ENCODE measurements around the gene RPP40. TPM values are rescaled to one million over a fixed set of nuclear protein-coding genes. Genes with fewer than 3 reads are reported as not detected.
A peak's percentile ranks its signal among the peaks of the same experiment; 100 is the strongest.
"Not testable (repeated sequence)": the region's sequence is repeated elsewhere in the genome, so short reads cannot be mapped to it uniquely, and the experiment has no call there.

The RPP40 gene
- polyA plus RNA-seq, 1 donor (not counting 4 experiments of a cell fraction or from before 2014, with no cell fraction given), result 12.4 TPM

DNA sequence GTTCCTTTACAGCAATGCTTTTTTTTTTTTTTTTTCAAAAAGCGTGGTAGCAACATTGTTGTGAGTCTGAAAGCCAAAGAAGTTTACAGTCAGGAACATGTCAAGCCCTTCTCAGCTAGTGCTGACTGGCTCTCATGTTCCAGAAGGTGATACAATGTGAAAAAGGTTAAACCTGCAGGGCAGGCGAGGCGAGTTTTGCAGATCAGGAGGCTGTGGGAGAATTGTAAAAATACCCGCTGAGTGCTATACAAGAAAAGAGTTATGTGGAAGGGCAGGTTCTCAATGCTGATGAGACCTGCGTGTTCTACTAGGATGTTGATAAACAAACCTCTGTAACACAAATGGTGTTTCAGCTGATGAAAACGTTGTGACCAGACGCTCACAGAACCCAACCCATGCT, 30.9 kb upstream of the RPP40 start:
- Histone ChIP-seq H3K27me3 (ENCODE audit: control insufficient read depth, extremely low read depth, insufficient read depth, low read length) (no peaks in the 10 kb centered on the region), H3K9ac (ENCODE audit: control insufficient read depth, extremely low read depth, insufficient read depth, low read length) (no peak overlapping the region), H4K20me1 (ENCODE audit: control insufficient read depth, extremely low read depth, insufficient read depth, low read length) (no peaks in the 10 kb centered on the region), H3K9me3 (ENCODE audit: control insufficient read depth, low read depth, low read length) (no peaks in the 10 kb centered on the region), H2AFZ (ENCODE audit: control insufficient read depth, low read length) (peak overlapping the region; percentile 22), H3K27ac (ENCODE audit: control insufficient read depth, insufficient read depth, low read length) (no peak overlapping the region), H3K9me1 (ENCODE audit: control insufficient read depth, extremely low read depth, insufficient read depth, low read length) (no peaks in the 10 kb centered on the region), H3K4me2 (ENCODE audit: control insufficient read depth, extremely low read depth, insufficient read depth, low read depth, low read length) (peak overlapping the region; percentile 27), H3K79me2 (ENCODE audit: control insufficient read depth, insufficient read depth, low read length) (no peaks in the 10 kb centered on the region), H3K4me1 (ENCODE audit: control insufficient read depth, extremely low read depth, insufficient read depth, low read length) (peaks cover 32% of the 10 kb centered on the region), H3K36me3 (ENCODE audit: control insufficient read depth in 2 of 2, extremely low read depth in 1 of 2, insufficient read depth in 2 of 2, low read length in 2 of 2) (no peaks in the 10 kb centered on the region), H3K4me3 (ENCODE audit: control insufficient read depth in 2 of 3, extremely low read depth in 1 of 3, insufficient read depth in 2 of 3, low read depth in 1 of 3, low read length in 3 of 3) (no peak overlapping the region)
- dilution Hi-C loops (cut with MboI; ENCODE audit: extremely low pct_ligation_motif_present, low sequenced_read_pairs), result no loop called here
- DNase-seq (ENCODE audit: low read depth, low spot score) (no peak), FAIRE-seq (no peak)
- TF ChIP-seq EZH2 (IDR thresholded peaks at IDR 0.05; ENCODE audit: low read length), result no peak
- TF ChIP-seq, protein P1, sequence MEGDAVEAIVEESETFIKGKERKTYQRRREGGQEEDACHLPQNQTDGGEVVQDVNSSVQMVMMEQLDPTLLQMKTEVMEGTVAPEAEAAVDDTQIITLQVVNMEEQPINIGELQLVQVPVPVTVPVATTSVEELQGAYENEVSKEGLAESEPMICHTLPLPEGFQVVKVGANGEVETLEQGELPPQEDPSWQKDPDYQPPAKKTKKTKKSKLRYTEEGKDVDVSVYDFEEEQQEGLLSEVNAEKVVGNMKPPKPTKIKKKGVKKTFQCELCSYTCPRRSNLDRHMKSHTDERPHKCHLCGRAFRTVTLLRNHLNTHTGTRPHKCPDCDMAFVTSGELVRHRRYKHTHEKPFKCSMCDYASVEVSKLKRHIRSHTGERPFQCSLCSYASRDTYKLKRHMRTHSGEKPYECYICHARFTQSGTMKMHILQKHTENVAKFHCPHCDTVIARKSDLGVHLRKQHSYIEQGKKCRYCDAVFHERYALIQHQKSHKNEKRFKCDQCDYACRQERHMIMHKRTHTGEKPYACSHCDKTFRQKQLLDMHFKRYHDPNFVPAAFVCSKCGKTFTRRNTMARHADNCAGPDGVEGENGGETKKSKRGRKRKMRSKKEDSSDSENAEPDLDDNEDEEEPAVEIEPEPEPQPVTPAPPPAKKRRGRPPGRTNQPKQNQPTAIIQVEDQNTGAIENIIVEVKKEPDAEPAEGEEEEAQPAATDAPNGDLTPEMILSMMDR (optimal IDR thresholded peaks at IDR 0.05 in 1 of 3, IDR thresholded peaks at IDR 0.05 in 1 of 3, conservative IDR thresholded peaks at IDR 0.05 in 1 of 3; ENCODE audit: extremely low read depth in 1 of 3, insufficient read depth in 2 of 3, low read length in 3 of 3), result no peak

DNA sequence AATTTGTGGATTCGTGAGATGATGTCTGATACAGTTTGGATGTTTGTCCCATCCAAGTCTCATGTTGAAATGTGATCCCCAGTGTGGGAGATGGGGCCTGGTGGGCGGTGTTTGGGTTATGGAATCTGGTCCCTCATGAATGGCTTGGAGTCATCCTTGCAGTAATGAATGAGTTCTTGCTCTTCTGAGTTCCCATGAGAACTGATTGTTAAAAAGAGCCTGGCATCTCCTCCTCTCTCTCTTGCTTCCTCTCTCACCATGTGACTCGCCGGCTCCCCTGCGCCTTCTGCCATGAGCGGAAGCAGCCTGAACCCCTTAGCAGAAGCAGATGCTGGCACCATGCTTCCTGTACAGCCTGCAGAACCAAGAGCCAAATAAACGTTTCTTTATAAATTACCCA, 30.5 kb upstream of the RPP40 start:
- Histone ChIP-seq H3K27me3 (ENCODE audit: control insufficient read depth, extremely low read depth, insufficient read depth, low read length) (no peaks in the 10 kb centered on the region), H3K9me3 (ENCODE audit: control insufficient read depth, low read depth, low read length) (no peaks in the 10 kb centered on the region), H3K9me1 (ENCODE audit: control insufficient read depth, extremely low read depth, insufficient read depth, low read length) (no peaks in the 10 kb centered on the region), H3K79me2 (ENCODE audit: control insufficient read depth, insufficient read depth, low read length) (no peaks in the 10 kb centered on the region), H3K9ac (ENCODE audit: control insufficient read depth, extremely low read depth, insufficient read depth, low read length) (no peak overlapping the region), H3K4me1 (ENCODE audit: control insufficient read depth, extremely low read depth, insufficient read depth, low read length) (peaks cover 32% of the 10 kb centered on the region), H3K36me3 (ENCODE audit: control insufficient read depth in 2 of 2, extremely low read depth in 1 of 2, insufficient read depth in 2 of 2, low read length in 2 of 2) (no peaks in the 10 kb centered on the region), H2AFZ (ENCODE audit: control insufficient read depth, low read length) (no peak overlapping the region), H3K27ac (ENCODE audit: control insufficient read depth, insufficient read depth, low read length) (no peak overlapping the region), H3K4me2 (ENCODE audit: control insufficient read depth, extremely low read depth, insufficient read depth, low read depth, low read length) (peak overlapping the region; percentile 27), H3K4me3 (ENCODE audit: control insufficient read depth in 2 of 3, extremely low read depth in 1 of 3, insufficient read depth in 2 of 3, low read depth in 1 of 3, low read length in 3 of 3) (no peak overlapping the region), H4K20me1 (ENCODE audit: control insufficient read depth, extremely low read depth, insufficient read depth, low read length) (no peaks in the 10 kb centered on the region)
- dilution Hi-C loops (cut with MboI; ENCODE audit: extremely low pct_ligation_motif_present, low sequenced_read_pairs), result no loop called here
- TF ChIP-seq EZH2 (IDR thresholded peaks at IDR 0.05; ENCODE audit: low read length), result no peak
- TF ChIP-seq, protein P1 (optimal IDR thresholded peaks at IDR 0.05 in 1 of 3, IDR thresholded peaks at IDR 0.05 in 1 of 3, conservative IDR thresholded peaks at IDR 0.05 in 1 of 3; ENCODE audit: extremely low read depth in 1 of 3, insufficient read depth in 2 of 3, low read length in 3 of 3), result no peak
- FAIRE-seq (no peak), DNase-seq (ENCODE audit: low read depth, low spot score) (no peak)

DNA sequence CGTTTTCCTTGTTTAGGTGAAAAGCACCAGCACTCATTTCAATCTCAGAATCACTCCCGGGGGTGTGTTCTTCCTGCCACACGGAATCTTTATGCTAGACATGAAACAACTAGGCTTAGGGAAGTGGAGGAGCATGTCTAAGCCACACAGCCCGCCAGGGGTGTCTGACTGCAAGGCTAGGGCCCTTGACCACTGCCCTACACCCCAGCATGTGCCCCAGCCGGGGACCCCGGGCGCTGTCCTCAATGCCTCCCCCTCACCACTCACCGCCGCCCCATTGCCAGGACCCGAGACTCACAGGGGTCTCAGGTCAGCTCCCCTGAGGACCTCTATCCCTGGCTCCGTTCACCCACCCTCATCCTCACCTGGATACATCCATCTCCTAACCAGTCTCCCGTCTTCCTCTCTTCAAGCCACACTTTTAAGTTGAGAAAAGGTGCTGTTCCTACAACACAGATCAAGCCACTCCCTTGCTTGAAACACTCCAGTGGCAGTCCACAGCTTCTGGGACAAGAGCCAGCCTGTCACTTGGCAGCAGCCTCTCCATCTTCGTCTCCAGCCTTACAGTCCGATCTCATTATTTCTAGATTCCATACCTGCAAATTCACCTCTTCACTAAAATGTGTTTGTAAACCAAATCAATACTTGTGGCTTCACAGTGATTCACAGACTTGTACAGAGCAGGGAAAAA, 29.5 kb upstream of the RPP40 start:
- dilution Hi-C loops (cut with MboI; ENCODE audit: extremely low pct_ligation_motif_present, low sequenced_read_pairs); H2AFZ ChIP-seq (ENCODE audit: control insufficient read depth, low read length); H3K79me2 ChIP-seq (ENCODE audit: control insufficient read depth, insufficient read depth, low read length); H3K27me3 ChIP-seq (ENCODE audit: control insufficient read depth, extremely low read depth, insufficient read depth, low read length); H3K9me1 ChIP-seq (ENCODE audit: control insufficient read depth, extremely low read depth, insufficient read depth, low read length); H3K4me3 ChIP-seq (ENCODE audit: control insufficient read depth in 2 of 3, extremely low read depth in 1 of 3, insufficient read depth in 2 of 3, low read depth in 1 of 3, low read length in 3 of 3); H3K27ac ChIP-seq (ENCODE audit: control insufficient read depth, insufficient read depth, low read length); H3K9me3 ChIP-seq (ENCODE audit: control insufficient read depth, low read depth, low read length); H3K36me3 ChIP-seq (ENCODE audit: control insufficient read depth in 2 of 2, extremely low read depth in 1 of 2, insufficient read depth in 2 of 2, low read length in 2 of 2); H3K4me2 ChIP-seq (ENCODE audit: control insufficient read depth, extremely low read depth, insufficient read depth, low read depth, low read length); H4K20me1 ChIP-seq (ENCODE audit: control insufficient read depth, extremely low read depth, insufficient read depth, low read length); DNase-seq (ENCODE audit: low read depth, low spot score); H3K9ac ChIP-seq (ENCODE audit: control insufficient read depth, extremely low read depth, insufficient read depth, low read length): not testable (repeated sequence)
- peaks cover 32% of the 10 kb centered on the region for H3K4me1 ChIP-seq (ENCODE audit: control insufficient read depth, extremely low read depth, insufficient read depth, low read length)
- FAIRE-seq, result peak; percentile 68

DNA sequence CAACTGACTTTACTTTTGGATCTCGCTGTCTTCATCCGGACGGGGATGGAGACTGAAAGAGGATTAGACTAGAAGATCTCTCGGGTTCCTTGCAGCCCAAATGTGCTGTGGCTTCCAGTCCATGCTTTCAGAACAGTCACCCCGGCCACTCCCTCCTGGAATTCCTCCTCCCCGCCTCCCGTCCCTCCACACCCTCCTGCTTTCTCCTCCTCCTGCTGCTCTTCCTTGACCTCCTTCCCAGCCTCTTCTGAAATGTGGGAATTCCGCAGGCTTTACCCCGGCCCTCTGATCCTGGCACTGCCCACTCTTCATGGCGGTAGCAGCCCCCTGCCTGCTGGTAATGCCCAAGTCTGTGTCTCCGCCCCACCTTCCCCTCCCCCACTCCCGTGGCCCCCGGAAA, 28.9 kb upstream of the RPP40 start:
- peak overlapping the region; percentile 8 for H3K27ac ChIP-seq (ENCODE audit: control insufficient read depth, insufficient read depth, low read length)
- dilution Hi-C loops (cut with MboI; ENCODE audit: extremely low pct_ligation_motif_present, low sequenced_read_pairs); H3K36me3 ChIP-seq (ENCODE audit: control insufficient read depth in 2 of 2, extremely low read depth in 1 of 2, insufficient read depth in 2 of 2, low read length in 2 of 2); H4K20me1 ChIP-seq (ENCODE audit: control insufficient read depth, extremely low read depth, insufficient read depth, low read length); H3K27me3 ChIP-seq (ENCODE audit: control insufficient read depth, extremely low read depth, insufficient read depth, low read length); H3K9me3 ChIP-seq (ENCODE audit: control insufficient read depth, low read depth, low read length); H3K9me1 ChIP-seq (ENCODE audit: control insufficient read depth, extremely low read depth, insufficient read depth, low read length); H3K79me2 ChIP-seq (ENCODE audit: control insufficient read depth, insufficient read depth, low read length); DNase-seq (ENCODE audit: low read depth, low spot score): not testable (repeated sequence)
- peak overlapping the region; percentile 44 for H3K9ac ChIP-seq (ENCODE audit: control insufficient read depth, extremely low read depth, insufficient read depth, low read length)
- H3K4me3 ChIP-seq (ENCODE audit: control insufficient read depth in 2 of 3, extremely low read depth in 1 of 3, insufficient read depth in 2 of 3, low read depth in 1 of 3, low read length in 3 of 3), result peak overlapping the region in 2 of 3 experiments; percentile 18 to 51
- peak overlapping the region; percentile 52 for H3K4me2 ChIP-seq (ENCODE audit: control insufficient read depth, extremely low read depth, insufficient read depth, low read depth, low read length)
- H2AFZ ChIP-seq (ENCODE audit: control insufficient read depth, low read length), result peak overlapping the region; percentile 73
- peaks cover 32% of the 10 kb centered on the region for H3K4me1 ChIP-seq (ENCODE audit: control insufficient read depth, extremely low read depth, insufficient read depth, low read length)
- FAIRE-seq, result peak; percentile 78
